Astrocyte of the cerebellum (primary cell): Measurements from ENCODE around the gene RBAK.
"Not testable (repeated sequence)": the region's sequence is repeated elsewhere in the genome, so short reads cannot be mapped to it uniquely, and the experiment has no call there.

Experiments
- DNase-seq: peaks from one replicate; pipeline ENCODE4 v3.0.0-alpha.2; 2011; ENCODE audit warnings: low read depth
- H3K4me3 ChIP-seq: 2 replicates; pipeline ENCODE4 v1.5.1; 2011; ENCODE audit warnings: mild to moderate bottlenecking, low read depth, low read length, moderate library complexity
- CTCF ChIP-seq: IDR thresholded peaks from 2 replicates; pipeline ENCODE4 v1.5.1; 2012; ENCODE audit warnings: low read length, low read depth, moderate library complexity, mild to moderate bottlenecking; ENCODE audit errors: missing control alignments
- in situ Hi-C: cut with HindIII; loops from 2 replicates; pipeline ENCODE4 v1.10.0; 2017; ENCODE audit warnings: low sequenced_read_pairs

The RBAK gene

GRCh38 chr7:5077740-5078139 is 32.1 kb downstream of the RBAK start:
- in situ Hi-C loops = loop anchor here (25.0 kb wide), 1 partner anchor 265 kb away; no protein-coding TSS in a partner anchor
- no peak for DNase-seq
- no peak overlapping the region for H3K4me3 ChIP-seq
- no peak for TF ChIP-seq CTCF

GRCh38 chr7:5082806-5083205 is 37.1 kb downstream of the RBAK start:
- no peak for TF ChIP-seq CTCF
- DNase-seq = no peak
- H3K4me3 ChIP-seq = no peak overlapping the region
- in situ Hi-C loops = loop anchor here (25.0 kb wide), 1 partner anchor 271 kb away; no protein-coding TSS in a partner anchor

GRCh38 chr7:5083311-5083711 is 37.7 kb downstream of the RBAK start:
- in situ Hi-C loops = loop anchor here (25.0 kb wide), 1 partner anchor 271 kb away; no protein-coding TSS in a partner anchor
- TF ChIP-seq CTCF = no peak
- no peak for DNase-seq
- H3K4me3 ChIP-seq = no peak overlapping the region

- no peak for TF ChIP-seq CTCF
- no peak overlapping the region for H3K4me3 ChIP-seq
- DNase-seq = no peak
- in situ Hi-C loops = loop anchor here (25.0 kb wide), 1 partner anchor 274 kb away; no protein-coding TSS in a partner anchor
These were observed 40.6 kb downstream of the RBAK start for GRCh38 chr7:5086256-5086655.

GRCh38 chr7:5088228-5088833 is 42.7 kb downstream of the RBAK start:
- in situ Hi-C loops = loop anchor here (25.0 kb wide), 1 partner anchor 276 kb away; no protein-coding TSS in a partner anchor

GRCh38 chr7:5088906-5089305 is 43.2 kb downstream of the RBAK start:
- no peak for TF ChIP-seq CTCF
- in situ Hi-C loops = loop anchor here (25.0 kb wide), 1 partner anchor 277 kb away; no protein-coding TSS in a partner anchor
- H3K4me3 ChIP-seq = no peak overlapping the region
- DNase-seq = no peak

More at GRCh38 chr7:5088228-5088833, 42.7 kb downstream of the RBAK start:
- not testable (repeated sequence) for DNase-seq, H3K4me3 ChIP-seq

- no peak overlapping the region for H3K4me3 ChIP-seq
- DNase-seq = no peak
- in situ Hi-C loops = loop anchor here (25.0 kb wide), 1 partner anchor 282 kb away; no protein-coding TSS in a partner anchor
- TF ChIP-seq CTCF = no peak
These were observed 48.3 kb downstream of the RBAK start for GRCh38 chr7:5093948-5094347.
